GM20431 (cell line): ENCODE data around the gene SPATA21.
"Not testable (repeated sequence)": the region's sequence is repeated elsewhere in the genome, so short reads cannot be mapped to it uniquely, and the experiment has no call there.

Source experiments
- in situ Hi-C: fragments of 300-500 bp; cut with MseI, MboI; formaldehyde crosslinking; loops from one replicate; pipeline ENCODE4 v1.15.0; 2020; ENCODE audit warnings: low sequenced_read_pairs; ENCODE audit not compliant: unreplicated experiment

The SPATA21 gene, protein sequence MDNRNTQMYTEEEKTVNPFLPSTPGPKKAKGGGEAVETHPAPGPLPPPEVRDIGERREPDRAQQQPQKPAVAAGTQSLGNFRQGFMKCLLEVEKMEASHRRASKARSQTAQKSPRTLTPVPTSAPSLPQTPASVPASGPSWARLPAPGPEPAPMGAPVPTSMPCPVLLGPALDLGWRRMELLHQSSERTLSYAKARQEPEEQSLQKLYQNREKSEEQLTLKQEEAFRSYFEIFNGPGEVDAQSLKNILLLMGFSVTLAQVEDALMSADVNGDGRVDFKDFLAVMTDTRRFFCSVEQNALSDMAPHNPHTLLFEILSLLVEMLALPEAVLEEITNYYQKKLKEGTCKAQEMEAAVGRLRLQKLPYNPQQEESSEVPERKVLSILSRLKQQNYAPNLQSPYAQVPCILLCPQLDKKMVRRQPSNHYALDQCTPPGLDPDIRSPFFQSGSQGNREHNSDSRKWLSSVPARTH

DNA sequence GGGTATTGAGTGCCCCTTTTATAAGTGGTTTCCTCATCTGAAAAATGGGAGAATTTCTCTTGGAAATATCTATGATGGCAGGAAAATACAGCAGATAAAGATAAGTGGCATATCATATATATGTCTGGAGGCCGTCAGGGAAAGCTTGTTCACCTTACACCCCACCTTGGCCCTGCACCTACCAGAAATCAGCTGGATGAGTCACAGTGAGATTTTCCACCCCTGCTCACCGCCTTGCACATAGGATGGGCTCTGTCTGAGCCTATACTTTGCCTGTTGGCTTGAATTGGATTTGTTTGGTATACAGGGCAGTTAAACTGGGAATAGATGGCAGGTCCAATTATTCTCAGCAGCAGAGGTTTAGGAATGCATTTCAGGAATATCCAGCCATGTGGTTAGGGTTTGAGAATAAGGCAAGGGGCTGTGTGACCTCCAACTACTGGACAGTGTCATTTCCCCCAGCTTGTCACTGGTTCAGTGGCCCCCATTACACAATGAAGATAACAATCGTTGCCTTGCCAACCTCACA lies at the start of gene SPATA21:
SPATA21 (minus strand) TSS at position 479 of the 529 bp plus-strand sequence. CDS start 6,053 bp downstream, outside the sequence.
- in situ Hi-C loops: no loop called here

DNA sequence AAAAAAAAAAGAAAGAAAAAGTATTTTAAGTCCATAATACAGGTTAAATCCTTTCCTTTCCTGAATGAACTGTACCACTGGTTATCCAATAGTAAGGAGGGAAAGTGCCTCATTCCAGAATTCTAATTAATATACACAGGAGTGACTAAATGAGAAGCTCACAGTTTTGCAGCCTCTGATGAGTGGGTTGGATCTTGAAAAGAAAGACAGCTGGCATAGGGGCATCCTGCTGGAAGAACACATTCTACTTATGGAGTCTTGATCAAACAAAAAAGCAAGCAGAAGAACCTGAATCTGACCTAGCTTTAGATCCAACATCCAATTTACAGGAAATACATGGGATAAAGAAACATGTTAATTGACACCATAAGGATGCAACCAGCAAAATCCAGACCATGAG lies 49.8 kb upstream of the SPATA21 start:
- in situ Hi-C loops: not testable (repeated sequence)

DNA sequence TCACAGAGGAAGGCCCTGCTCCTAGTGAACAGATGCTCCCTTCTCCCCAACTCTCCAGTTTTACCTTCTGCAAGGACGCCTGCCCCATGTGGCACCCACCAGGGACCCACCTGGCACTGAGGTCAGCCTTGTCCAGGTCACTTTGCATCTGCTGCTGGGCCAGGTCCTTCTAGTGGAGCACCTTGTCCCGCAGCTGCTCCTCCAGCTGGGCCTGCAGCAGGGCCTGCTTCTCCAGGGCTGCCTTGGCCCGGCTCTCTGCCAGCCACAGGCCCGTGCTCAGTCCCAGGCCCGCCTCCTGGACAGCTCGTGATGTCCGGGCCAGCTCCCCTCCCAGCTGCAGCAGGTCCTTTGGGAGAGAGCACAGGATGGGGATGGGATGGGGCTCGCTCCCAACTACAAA lies 49.1 kb upstream of the SPATA21 start:
- in situ Hi-C loops: not testable (repeated sequence)

DNA sequence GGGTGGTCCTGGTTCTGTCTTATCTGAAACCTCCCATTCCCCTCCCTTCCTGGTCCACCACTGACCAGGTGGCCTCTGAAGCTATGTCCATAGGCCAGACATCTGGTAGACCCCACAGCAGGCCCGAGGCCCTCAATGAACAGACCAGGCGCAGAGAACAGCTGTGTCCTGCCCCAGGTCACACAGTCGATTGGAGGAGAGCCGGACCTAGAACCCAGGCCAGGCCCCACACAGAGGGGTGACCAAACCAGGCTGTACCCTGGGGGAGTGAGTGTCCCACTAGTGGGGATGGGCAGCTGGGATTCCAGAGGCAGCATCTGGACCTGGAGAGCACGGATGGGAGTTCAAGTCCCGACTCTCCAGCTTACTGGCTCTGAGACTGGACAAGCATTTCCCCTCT lies 47.7 kb upstream of the SPATA21 start:
- in situ Hi-C loops: no loop called here

DNA sequence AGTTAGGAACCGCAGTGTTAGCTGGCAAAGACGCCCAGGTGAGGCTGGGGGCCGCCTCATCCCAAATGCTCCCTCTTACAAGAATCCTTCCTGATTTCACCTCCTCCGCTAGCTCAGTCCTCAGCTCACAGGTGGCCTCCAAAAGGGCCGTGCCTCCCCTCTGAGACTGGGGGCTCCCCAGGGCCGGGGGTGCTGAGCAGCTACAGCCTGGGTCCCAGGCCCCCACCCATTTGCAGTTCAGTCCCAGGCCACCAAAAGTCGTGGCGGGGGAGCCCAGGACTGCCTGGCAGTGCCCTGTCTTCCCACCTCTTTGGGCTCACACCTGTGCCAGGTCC lies 47.2 kb upstream of the SPATA21 start:
- in situ Hi-C loops: no loop called here

DNA sequence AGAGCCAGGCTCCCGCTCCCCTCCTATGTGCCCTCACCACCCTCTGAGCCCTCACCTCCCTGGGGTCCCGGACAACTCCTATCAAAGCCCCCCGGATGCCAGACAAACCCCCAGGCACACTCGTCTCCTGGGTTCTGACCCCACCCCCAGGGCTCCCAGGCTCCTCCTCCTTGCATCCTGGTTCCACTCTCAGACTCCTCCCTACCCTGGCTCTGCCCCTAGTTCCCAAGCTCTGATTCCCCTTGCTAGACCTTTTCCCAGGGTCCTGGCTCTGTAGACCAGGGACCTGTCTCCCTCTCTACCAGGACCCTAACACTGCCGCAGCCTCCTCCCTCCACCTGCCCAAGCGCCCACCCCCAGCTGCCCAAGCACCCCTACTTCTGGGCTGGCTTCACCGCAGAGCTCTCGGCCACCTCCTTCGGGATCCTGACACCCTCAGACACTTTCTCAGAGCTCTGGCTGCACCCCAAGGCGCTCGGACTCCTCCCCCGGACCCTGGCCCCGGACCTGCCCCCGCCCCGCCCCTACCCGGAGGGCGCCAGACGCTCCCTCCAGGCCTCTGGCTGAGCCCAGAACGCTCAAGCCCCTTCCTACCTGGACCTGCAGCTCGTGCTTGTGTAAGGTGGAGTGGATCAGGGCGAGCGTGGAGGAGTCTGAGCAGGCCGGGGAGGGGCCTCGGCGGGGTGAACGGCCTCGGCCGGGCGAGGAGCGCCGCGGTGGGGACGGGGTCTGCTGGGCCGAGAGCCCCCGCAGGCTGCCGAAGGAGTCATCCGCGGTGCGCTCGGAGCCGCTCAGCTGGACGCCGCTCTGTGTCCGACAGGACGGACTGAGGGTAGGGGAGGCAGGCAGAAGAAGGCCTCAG lies 46.6 kb upstream of the SPATA21 start:
- in situ Hi-C loops: not testable (repeated sequence)

DNA sequence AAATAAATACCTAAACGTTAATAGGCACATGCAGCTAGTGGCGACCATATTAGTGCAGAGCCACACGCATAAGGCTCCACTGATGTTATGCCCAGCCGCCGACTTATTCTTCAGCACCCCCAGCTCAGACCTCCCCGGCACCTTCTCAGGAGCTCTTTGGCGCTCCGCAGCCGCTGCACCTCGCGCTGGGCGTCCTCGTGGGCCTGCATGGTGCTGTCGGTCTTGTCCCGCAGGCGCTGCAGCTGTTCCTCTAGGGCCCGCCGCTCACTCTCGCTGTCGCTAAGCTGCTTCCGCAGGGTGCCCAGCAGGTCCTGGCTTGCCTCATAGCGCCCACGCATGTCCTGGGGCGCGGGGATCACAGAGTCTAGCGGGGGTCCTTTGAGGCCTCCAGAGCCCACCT lies 45.9 kb upstream of the SPATA21 start:
- in situ Hi-C loops: not testable (repeated sequence)

DNA sequence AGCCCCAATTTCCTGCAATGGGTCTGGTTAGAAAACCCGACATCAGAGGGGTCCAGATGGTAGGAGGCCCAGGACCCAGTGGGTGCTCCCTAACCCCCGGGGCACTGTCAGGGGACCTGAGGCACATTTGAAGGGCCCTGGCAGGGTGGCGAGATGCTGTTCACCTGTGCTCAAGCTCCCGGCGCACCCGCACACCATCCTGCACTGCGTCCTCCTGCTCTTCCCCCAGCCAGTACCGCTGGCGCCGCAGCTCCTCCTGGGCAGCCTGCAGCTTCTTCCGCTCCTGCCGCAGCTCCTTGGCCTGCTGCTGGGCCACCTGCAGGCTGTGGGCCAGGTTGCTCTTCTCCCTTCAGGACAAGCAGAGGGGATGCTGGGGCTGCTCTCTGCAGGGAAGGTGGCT lies 40.9 kb upstream of the SPATA21 start:
- in situ Hi-C loops: no loop called here

DNA sequence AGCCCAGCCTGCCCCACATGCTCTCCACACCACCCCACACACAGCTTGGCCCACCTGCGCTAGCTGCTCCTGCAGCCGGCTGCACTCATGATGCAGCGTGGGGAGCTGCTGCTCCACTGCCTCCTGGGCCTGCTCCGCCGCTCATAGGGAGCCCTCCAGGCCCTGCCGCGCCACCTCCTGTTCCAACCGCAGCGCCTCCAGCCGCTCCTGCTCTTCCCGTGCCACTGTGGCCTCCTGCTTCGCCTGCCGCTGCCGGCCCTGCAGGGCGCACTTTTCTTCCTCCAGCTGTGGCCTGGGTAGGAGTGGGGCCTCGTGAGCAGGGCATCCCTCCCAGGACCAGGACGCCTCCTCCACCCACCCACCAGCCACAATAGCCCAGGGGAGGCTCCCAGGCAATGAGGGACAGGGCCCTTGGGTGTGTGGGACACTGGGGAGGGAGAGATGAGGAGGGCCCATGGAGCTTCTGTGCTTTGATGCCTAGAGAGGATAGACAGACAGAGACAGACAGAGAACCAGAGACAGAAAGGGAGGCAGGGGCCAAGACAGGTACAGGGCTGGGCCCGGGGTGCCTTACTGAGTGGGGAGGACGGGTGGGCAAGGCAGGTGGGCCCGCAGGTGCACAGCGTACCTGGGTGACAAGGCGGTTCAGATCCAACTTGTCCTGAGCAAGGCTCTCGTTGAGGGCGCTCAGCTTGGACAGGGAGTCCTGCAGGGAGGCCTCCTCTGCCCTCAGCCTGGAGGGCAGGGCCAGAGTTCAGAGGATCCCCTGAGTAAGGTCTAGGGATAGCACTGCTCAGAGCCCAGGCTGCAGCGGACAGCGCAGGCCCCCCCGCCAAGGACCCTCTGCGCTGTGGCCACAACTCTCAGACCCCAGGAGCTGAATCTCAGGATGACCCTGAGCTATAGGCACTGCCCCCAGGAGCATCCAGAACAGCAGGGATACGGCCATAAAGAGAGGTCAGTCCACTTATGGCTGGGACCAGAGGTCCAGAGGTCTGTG lies 38.8 kb upstream of the SPATA21 start:
- in situ Hi-C loops: not testable (repeated sequence)

DNA sequence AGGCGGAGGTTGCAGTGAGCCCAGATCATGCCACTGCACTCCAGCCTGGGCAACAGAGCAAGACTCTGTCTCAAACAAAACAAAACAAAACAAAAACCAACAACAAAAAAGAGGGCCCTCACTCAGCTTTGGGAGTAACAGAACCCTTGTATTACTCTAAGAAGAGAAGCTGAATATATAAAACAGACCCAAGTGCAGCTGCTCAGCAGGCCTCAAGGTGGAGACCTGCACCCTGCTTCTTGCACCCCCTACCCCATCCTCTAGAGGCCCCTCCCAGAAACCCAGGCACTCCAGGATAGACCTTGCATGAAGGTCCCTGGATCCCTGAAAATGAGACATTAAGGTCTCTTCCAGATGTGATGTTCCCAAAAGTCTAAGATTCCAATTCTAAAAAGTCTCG lies 37.7 kb upstream of the SPATA21 start:
- in situ Hi-C loops: not testable (repeated sequence)

DNA sequence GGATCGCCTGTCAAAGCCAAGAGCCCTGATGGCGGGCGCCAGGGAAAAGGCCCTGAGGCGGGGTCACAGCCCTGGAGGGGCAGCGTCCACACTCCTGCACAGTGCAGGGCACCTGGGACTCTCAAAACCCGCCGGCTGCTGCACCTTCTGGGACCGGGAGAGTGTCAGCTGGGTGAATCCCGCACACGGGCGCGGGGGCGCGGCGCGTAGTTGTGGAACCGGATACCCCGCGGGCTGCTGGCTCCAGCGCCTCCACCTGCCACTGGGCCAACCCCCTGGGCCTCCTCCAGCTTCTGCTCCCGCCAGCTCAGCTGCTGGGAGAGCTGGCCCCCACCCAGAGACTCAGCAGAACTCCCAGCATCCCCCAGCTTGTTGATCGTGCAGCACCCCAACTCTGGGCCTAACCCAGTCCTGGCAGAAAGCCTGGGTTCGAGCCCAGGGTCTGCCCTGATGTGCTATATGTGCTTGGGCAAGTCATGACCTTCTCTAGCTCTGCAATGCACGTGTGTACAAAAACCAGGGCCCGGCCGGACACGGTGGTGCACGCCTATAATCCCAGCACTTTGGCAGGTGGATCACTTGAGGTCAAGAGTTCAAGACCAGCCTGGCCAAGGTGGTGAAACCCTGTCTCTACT lies 37.1 kb upstream of the SPATA21 start:
- in situ Hi-C loops: no loop called here

DNA sequence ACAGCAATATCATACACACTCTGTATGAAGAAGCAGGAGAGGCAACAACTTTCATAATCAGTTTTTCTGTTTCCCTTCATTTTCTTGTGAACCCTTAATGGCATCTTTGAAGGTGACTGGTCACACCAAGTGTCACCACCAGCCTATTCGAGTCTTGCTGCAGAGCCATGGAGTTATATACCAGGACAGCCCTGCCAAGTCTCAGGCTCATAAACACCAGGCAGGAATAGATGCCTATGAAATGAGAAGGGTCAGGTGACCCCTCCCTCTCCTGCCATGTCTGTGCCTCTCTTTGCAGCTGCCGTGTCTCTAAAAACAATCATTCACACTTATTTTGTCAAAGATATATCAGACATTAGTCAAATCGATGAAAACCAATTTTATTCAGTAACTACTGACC lies 31.3 kb upstream of the SPATA21 start:
- in situ Hi-C loops: no loop called here

DNA sequence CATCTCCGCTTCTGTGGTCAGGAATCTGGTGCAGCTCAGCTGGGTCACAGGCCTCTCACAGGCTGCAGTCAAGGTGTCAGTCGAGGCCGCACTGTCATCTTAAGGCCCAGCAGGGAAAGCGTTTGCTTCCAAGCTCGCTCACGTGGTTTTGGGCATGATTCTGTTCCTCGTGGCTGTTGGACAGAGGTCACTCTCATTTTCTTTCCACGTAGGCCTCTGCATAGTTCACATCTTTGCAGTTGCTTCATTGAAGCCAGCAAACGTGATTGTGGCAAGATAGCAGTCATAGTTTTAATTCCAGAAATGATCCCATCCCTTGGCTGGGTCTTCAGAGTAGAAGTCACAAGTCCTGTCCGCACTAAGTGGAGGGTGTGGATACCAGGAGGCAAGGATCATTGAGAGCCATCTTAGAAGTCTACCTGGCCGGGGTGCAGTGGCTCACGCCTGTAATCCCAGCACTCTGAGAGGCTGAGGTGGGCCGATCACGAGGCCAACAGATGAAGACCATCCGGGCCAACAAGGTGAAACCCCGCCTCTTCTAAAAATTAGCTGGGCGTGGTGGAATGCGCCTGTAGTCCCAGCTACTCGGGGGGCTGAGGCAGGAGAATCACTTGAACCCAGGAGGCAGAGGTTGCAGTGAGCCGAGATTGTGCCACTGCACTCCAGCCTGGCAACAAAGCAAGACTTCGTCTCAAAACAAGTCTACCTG lies 27.8 kb upstream of the SPATA21 start:
- in situ Hi-C loops: no loop called here

DNA sequence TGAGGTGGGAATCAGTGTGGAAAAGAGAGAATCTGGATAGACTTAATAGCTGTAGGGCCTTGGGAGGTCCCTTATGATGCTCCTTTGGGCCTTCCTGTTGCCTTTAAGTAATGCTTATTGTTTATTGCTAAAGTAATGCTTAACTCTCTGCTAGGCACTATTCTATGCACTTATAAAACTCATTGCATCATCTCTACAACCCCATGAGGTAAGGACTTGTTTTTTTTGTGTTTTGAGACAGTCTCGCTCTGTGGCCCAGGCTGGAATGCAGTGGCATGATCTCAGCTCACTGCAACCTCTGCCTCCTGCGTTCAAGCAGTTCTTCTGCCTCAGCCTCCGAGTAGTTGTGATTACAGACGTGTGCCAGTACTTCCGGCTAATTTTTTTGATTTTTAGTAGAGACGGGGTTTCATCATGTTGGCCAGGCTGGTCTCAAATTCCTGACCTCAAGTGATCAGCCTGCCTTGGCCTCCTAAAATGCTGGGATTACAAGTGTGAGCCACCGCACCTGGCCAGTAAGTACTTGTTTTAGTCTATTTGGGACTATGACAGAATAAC lies 25.6 kb upstream of the SPATA21 start:
- in situ Hi-C loops: no loop called here

DNA sequence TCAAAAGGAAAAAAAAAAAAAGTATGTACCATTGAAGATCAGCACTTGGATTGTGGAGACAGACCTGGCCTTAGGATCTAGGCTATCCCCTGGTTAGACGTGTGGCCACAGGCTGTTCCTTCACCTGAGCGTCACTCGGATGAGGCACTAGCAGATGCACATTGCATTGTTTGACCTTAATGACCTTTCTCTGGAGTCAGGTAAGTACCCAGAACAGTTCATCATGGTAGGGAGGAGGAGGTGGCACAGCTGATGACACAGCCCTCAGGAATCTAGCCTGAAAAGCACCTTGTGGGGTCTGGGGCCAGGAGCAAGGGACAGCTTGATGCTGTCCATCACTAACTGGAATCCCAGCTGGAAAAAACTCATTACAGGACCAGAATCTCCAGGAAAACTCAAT lies 24.5 kb upstream of the SPATA21 start:
- in situ Hi-C loops: no loop called here

DNA sequence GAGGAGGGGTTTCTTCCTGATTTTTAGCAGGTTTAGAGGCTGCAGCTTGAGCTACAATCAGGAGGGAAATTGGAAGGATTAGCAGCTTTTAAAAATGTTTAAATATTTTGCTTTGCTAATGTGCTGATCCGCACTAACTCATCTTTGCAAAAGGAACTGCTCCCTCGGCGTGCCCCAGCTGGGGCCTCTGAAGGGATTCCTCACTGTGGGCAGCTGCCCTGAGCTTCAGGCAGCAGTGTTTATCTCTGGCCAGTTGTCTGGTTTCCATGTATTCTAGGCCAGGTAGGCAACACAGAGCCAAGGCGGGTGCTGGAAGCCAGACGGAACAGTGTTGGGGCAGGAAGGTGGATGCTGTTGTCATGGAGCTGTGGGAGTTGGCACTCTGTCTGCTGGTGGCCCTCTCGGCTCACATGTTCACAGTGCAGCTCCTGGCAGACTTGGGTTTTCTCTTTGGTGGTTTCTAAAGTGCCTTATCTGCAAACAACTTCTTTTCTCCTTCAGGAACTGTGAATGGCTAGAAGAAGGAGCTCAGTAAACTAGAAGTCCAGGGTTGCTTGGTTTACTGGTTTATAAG lies 22.2 kb upstream of the SPATA21 start:
- in situ Hi-C loops: no loop called here

DNA sequence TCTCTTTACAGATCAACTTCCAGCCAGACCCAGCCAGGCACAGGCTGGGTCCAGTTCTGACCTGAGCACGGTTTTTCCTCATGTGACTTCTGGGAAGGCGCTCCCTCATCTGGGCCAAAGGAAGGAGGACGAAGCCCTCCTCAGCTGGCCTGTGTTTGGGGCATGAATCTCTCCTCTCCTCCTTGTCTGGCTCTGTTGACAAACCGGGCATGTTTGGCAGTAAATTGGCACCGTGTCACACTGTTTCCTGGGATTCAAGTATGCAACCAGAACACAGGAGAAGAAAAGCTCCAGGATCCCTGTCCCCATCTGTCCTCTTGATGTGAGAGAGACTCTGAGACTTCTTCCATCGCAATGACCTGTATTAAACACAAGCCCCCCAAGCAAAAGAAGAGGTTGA lies 21.6 kb upstream of the SPATA21 start:
- in situ Hi-C loops: no loop called here

DNA sequence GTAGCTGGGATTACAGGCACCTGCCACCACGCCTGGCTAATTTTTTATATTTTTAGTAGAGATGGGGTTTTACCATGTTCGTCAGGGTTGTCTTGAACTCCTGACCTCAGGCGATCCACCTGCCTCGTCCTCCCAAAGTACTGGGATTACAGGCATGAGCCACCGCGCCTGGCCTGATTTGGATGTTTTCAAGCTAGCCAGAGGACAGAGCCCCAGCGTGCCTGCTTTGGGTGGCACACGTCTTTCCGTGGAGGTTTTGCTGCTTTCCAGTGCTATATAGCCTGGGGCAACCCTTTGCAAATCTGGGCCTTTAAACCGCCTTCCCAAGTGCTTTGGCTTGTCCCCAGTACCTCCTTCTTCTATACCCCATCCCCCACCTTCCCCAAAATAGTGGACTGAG lies 18.9 kb upstream of the SPATA21 start:
- in situ Hi-C loops: not testable (repeated sequence)
